GM19240 (cell line): ENCODE data around the gene GNG7.
"Not testable (repeated sequence)": the region's sequence is repeated elsewhere in the genome, so short reads cannot be mapped to it uniquely, and the experiment has no call there.

Experiments
- DNase-seq: peaks from one replicate; pipeline ENCODE4 v3.0.0; 2011; ENCODE audit warnings: low spot score; ENCODE audit not compliant: insufficient read length

The GNG7 gene

GRCh38 chr19:2625434-2625833 lies 77.1 kb downstream of the GNG7 start:
- no peak for DNase-seq

DNA sequence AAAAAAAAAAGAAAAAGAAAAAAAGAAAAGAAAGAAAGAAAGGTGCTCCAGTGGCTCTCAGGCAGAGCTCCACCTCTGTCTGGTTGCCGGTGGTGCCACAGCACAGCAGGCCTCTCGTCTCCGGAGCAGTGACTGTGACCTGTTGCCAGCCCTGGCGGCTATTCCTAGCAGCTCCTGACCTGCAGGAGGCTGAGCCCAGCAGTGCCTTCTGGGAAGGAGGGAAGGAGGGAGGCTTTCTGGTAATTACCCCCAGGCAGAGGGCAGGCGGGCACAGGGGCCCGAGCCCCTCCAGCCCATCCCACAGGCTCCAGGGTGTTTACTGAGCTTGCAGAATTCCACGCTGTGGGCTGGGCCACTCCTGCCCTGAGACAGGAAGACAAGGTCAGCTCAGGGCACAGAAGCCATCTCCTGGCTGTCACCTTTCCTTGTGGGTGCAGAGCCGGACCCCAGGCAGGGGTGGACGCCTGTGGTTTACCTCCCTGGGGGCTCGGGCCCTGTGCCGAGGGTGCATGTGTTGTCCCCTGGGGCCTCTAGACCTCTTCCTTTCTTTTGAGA lies 77.9 kb downstream of the GNG7 start:
- DNase-seq: no peak

DNA sequence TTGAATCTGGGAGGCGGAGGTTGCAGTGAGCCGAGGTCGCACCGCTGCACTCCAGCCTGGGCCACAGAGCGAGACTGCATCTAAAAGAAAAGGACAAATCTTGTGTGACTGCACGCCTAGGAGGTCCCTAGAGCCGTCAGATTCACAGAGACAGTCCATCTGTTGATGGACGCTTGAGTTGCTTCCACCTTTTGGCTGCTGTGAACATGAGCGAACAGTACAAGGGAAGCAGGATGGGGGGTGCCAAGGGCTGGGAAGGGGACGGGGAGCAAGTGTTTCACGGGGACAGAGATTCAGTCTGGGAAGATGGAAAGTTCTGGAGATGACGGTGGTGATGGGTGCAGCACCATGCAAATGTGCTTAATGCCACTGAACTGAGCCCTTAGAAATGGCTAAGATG lies 78.7 kb downstream of the GNG7 start:
- no peak for DNase-seq

DNA sequence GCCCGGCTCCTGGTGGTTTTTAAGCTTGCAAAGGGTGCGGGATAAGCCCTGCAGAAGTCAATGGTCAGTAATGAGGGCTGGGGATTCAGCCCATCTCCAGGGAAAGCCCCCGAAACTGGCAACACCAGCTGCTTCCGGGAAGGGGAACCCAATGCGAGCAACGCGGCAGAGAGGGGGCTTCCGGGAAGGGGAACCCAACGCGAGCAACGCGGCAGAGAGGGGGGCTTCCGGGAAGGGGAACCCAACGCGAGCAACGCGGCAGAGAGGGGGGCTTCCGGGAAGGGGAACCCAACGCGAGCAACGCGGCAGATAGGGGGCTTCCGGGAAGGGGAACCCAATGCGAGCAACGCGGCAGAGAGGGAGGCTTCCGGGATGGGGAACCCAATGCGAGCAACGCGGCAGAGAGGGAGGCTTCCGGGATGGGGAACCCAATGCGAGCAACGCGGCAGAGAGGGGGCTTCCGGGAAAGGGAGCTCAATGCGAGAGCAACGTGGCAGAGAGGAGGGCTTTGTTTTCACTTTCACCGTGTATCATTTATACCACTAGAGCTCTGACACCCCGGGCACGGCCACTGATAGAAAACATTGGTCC lies 80.0 kb downstream of the GNG7 start:
- not testable (repeated sequence) for DNase-seq

GRCh38 chr19:2619076-2619475 lies 83.4 kb downstream of the GNG7 start:
- DNase-seq: no peak

- no peak for DNase-seq
Observed at GRCh38 chr19:2618611-2619010, 83.9 kb downstream of the GNG7 start.

DNA sequence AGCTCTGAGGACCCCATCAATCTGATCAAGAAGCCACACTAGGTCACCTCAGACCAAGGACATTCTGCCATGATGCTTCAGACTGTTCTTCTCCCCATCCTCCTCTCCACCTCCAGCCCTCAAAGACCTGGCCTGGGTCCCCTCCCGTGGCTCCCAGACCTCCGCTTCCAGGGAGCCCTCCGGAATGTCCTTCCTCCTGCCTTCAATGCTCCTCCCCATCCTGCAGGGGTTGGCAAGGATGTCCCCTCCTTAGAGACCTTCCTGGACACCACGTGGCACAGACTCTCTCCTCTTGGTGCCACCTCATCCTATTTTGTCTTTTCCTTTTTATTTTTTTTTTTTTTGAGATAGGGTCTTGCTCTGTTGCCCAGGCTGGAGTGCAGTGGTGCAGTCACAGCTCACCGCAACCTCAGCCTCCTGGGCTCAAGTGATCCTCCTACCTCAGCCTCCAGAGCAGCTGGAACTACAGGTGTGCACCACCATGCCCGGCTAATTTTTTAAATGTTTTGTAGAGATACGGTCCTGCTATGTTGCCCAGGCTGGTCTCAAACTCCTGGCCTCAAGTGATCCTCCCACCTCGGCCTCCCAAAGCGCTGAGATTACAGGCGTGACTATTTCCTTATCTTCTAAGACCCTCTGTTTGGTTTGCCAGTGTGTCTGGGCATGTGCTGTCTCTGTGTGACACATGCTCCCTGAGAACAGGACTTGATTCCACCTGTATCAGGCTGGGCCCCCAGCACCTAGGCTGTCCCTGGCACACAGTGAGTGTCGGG lies 84.9 kb downstream of the GNG7 start:
- no peak for DNase-seq

DNA sequence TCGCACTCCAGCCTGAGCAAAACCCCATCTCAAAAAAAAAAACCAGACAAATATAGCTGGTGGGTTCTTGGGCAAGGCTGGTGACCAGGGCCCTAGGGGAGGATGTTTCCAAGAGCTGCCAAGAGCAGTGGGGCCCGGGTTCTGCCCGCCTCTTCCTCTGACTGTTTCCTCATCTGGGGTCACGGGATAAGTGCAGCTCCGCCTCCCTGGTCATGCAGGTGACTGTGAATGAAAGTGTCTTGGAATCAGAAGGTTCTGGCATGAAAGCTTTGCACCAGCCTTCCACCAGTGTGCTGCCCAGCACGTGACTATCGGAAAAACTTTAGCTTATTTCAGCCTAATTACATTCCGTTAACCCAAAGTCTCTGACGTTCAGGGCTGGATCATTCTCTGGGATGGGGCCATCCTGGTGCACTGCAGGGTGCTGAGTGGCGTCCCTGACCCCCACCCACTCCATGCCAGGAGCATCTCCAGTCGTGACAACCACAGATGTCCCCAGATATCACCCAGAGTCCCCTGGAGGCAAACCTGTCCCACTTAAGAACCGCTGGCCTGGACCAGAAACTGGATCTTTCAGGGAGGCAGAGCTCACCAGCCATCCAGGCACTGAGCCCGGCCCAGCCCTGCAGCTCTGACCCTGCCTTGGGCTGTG lies 85.6 kb downstream of the GNG7 start:
- DNase-seq: no peak

GRCh38 chr19:2615782-2616181 lies 86.7 kb downstream of the GNG7 start:
- DNase-seq: no peak

DNA sequence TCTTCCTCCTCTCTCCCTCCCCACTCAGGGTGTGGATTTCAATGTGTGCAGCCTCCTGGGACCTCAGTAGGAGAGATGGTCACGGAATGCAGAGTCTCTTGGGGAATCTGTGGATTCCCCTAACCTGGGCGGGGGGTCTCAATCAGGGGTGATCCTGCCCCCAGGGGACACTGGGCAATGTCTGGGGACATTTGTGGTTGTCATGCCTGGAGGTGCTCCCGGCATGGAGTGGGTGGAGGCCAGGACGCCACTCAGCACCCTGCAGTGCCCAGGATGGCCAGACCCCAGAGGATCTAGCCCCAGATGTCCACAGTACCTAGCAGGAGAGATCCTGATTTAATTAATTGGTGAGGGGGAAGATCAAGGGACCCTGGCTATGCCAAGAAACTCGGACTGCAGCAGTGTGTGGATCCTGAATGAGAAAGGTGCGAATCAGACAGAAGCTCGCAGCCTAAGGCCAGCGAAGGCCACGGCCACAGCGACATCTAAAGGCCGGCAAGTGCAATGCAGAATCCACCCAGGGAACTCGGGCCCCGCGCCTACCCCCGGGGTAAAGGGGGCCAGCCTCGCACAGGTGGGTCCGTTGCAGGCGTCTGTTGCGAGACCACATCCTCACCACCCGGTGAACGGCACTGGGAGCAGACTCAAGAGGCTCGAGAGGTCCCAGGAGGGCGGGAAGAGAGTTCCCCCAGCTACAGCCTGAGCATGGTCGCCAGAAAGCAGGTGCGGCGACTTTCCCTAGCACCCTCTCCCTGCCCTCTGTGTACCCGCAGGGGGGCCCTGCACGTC lies 88.8 kb downstream of the GNG7 start:
- no peak for DNase-seq

DNA sequence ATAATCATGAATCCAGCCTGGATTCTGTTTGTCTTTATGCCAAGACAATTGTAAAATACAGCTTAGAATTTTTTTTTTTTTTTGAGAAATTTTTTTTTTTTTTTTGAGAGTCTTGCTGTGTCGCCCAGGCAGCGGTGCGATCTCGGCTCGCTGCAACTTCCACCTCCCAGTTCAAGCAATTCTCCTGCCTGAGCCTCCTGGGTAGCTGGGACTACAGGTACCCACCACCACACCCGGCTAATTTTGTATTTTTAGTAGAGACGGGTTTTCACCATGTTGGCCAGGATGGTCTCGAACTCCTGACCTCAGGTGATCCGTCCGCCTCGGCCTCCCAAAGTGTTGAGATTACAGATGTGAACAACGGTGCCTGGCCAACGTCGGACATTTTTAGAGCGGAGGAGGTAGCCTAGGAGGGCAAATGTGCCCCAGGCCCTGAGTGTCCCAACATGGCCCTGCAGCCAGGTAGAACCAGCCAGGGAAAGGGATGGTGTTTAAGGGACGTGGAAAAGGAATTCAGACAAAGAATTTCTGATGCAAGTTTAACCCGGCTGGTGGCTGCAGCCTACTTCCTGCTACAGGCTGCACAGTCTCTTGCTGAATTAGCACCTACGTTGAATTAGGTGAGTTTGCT lies 89.8 kb downstream of the GNG7 start:
- no peak for DNase-seq

DNA sequence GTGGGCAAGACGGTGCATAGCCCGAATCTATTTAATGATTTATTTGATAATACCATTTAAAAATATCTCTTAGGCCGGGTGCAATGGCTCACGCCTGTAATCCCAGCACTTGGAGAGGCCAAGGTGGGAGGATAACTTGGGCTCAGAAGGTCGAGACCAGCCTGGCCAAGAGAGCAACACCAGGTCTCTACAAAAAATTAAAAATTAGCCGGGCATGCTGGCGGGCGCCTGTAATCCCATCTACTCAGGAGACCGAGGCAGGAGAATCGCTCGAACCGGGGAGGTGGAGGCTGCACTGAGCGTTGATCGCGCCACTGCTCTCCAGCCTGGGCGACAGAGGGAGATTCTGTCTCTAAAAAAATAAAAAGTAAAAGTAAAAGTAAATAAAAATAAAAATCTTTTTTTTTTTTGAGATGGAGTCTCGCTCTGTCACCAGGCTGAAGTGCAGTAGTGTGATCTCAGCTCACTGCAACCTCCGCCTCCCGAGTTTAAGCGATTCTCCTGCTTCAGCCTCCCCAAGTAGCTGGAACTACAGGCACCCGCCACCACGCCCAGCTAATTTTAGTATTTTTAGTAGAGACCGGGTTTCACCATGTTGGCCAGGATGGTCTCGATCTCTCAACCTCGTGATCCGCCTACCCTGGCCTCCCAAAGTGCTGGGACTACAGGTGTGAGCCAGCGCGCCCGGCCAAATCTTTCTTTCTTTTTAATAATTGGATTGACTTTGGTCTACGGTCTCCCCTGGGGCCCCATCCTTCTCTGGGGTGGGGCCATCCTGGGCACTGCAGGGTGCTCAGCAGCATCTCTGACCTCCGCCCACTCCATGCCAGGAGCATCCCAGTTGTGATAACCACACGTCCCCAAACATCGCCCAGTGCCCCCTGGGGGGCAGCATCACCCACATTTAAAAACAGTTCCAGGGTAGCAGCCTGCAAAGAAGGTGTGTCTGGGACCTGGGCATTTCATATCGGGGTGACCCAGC lies 90.7 kb downstream of the GNG7 start:
- DNase-seq: no peak

DNA sequence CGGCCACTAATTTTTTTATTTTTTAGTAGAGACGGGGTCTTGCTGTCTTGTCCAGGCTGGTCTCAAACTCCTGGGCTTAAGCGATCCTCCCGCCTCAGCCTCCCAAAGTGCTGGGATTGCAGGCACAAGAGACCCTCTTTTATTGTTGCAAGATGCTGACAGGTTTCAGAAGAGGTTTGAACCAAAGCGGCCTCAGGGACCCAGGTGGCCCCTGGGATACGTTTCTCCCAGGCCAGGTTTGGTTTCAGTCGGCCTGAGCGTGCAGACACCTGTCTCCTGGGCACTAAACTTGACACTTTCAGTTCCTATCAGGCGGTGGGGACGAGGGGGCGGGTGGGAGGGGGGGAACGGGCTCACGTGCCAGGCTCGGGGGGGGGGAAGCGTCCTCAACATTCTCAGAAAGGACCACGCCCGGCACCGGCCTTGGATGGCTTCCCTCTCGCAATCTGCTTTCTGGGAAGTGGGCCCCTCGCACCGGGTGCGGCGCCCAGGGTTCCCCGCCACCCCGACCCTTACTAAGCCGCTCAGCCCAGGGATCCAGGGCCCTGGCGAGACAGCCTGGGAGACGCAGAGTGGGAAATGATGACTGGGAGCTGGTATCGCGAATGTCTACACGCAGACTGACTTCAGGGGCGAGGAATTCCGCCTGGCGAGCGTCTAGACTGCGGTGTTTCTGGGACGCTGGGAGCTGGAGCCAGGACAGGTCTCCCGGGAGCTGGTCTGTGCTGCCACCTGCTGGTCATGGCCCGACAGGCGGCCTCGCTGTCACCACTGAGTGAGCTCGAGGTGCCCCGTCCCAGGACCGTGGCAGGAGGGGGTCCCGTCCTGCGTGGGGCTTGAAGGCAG lies 91.6 kb downstream of the GNG7 start:
- no peak for DNase-seq

GRCh38 chr19:2609389-2610116 lies 92.9 kb downstream of the GNG7 start:
- no peak for DNase-seq

GRCh38 chr19:2609034-2609388 lies 93.5 kb downstream of the GNG7 start:
- not testable (repeated sequence) for DNase-seq

- no peak for DNase-seq
Observed at GRCh38 chr19:2608602-2608922, 93.9 kb downstream of the GNG7 start.

DNA sequence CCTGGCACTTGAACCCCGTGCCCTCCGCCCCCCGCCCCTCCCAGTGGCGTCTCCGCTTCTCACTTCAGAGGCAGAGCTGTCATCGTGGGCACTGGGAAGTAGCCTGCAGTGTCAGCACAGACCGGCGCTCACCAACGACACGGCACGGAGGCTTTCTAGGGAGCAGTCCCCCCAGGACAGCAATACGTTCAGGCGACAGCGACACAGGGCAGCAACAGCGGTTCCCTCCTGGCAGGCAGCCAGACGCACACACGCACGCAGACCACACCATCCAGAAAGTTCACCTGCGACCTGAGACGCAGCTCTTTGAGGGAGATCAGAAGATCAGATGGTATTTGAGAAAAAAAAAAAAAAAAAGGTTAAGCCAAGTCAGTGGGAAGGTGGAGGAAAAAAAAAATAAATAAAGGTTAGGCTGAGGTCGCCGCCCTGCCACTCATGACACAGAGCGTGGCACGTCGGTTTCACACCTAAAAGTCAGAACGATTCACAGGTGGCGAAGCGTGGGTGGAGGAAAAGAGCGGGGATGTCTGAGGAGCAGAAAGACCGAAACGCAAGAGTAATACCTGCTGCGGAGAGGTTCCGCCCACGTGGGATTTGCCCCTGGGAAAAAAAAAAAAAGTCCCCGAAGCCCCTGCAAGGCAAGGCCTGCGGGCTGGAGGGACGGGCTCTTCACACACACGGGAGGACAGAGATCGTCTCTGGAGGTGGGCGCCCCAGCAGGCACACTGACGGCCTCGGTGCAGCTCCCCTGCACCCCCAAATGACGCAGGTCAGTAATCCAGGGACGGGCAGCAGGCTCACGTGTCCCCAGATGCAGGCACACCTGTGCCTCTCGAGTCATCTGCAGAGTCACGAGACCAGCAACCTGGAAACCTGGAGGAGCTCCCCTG lies 94.5 kb downstream of the GNG7 start:
- DNase-seq: peak; percentile 43

DNA sequence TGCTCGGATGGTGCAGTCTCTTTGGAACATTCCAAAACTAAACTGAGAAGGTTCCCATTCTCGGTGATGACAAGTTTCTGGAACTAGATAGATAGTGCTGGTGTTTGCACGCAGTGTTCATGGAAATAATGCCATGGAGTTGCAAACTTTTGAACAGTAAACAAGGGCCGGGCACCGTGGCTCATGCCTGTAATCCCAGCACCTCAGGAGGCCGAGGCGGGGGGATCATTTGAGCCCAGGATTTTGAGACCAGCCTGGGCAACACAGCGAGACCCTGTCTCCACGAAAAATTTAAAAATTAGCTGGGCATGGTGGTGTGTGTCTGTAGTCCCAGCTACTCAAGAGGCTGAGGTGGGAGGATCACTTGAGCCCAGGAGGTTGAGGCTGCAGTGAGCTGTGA lies 95.7 kb downstream of the GNG7 start:
- not testable (repeated sequence) for DNase-seq
